Ishikawa (cell line): Measurements from ENCODE around the gene TNFRSF6B.

ENCODE experiments used
- CEBPB ChIP-seq: IDR thresholded peaks from 2 replicates; pipeline ENCODE4 v1.6.1; 2012
- CREB1 ChIP-seq: IDR thresholded peaks from 2 replicates; pipeline ENCODE4 v1.6.1; 2012; ENCODE audit warnings: low read depth
- EGR1 ChIP-seq: IDR thresholded peaks from 2 replicates; pipeline ENCODE4 v1.6.1; 2012
- EP300 ChIP-seq: IDR thresholded peaks from 2 replicates; pipeline ENCODE4 v1.6.1; 2012; ENCODE audit warnings: borderline replicate concordance
- FOXM1 ChIP-seq: IDR thresholded peaks from 2 replicates; pipeline ENCODE4 v1.6.1; 2012; ENCODE audit warnings: low read depth, borderline replicate concordance
- MAX ChIP-seq: IDR thresholded peaks from 2 replicates; pipeline ENCODE4 v1.6.1; 2012
- NFIC ChIP-seq: IDR thresholded peaks from 2 replicates; pipeline ENCODE4 v1.6.1; 2012
- RAD21 ChIP-seq: IDR thresholded peaks from 2 replicates; pipeline ENCODE4 v1.6.1; 2012; ENCODE audit warnings: low read depth
- TAF1 ChIP-seq: IDR thresholded peaks from 2 replicates; pipeline ENCODE4 v1.6.1; 2012; ENCODE audit warnings: low read depth, mild to moderate bottlenecking
- TCF12 ChIP-seq: IDR thresholded peaks from 2 replicates; pipeline ENCODE4 v1.6.1; 2012; ENCODE audit warnings: low read depth
- TEAD4 ChIP-seq: IDR thresholded peaks from 2 replicates; pipeline ENCODE4 v1.6.1; 2012
- YY1 ChIP-seq: IDR thresholded peaks from 2 replicates; pipeline ENCODE4 v1.6.1; 2012; ENCODE audit warnings: low read depth
- ZBTB7A ChIP-seq: IDR thresholded peaks from 2 replicates; pipeline ENCODE4 v1.6.1; 2012; ENCODE audit warnings: low read depth
- TF ChIP-seq, protein P1 (sequence below): IDR thresholded peaks from 2 replicates; pipeline ENCODE4 v1.6.1; 2012; ENCODE audit warnings: low read depth, mild to moderate bottlenecking
- TF ChIP-seq, protein P2 (sequence below): IDR thresholded peaks from 2 replicates; pipeline ENCODE4 v1.6.1; 2012

Gene TNFRSF6B

DNA sequence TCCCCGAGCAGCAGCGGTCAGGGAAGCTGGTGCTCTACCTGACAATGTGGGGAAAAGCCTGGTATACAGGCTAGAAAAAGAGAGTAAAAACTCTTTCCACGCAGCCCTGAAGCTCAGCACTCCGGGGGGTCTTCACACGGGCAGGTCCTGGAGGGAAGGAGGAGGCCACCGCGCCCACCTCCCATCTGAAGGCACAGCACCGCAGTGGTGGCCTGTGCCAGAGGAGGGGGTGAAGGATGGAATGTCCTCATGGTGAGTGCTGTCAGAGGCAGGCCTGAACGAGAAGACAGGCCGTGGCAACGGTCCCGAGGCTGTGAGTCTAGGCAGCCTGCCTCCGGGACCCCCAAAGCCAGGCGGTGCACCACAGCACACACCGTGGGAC is 49.0 kb downstream of the TNFRSF6B start:
- TF ChIP-seq ZBTB7A (no peak), EGR1 (no peak), CEBPB (no peak), FOXM1 (no peak), TAF1 (no peak), TEAD4 (no peak), NFIC (no peak), EP300 (no peak), YY1 (no peak), RAD21 (no peak), MAX (no peak), CREB1 (no peak), TCF12 (no peak)
- TF ChIP-seq, protein P1, sequence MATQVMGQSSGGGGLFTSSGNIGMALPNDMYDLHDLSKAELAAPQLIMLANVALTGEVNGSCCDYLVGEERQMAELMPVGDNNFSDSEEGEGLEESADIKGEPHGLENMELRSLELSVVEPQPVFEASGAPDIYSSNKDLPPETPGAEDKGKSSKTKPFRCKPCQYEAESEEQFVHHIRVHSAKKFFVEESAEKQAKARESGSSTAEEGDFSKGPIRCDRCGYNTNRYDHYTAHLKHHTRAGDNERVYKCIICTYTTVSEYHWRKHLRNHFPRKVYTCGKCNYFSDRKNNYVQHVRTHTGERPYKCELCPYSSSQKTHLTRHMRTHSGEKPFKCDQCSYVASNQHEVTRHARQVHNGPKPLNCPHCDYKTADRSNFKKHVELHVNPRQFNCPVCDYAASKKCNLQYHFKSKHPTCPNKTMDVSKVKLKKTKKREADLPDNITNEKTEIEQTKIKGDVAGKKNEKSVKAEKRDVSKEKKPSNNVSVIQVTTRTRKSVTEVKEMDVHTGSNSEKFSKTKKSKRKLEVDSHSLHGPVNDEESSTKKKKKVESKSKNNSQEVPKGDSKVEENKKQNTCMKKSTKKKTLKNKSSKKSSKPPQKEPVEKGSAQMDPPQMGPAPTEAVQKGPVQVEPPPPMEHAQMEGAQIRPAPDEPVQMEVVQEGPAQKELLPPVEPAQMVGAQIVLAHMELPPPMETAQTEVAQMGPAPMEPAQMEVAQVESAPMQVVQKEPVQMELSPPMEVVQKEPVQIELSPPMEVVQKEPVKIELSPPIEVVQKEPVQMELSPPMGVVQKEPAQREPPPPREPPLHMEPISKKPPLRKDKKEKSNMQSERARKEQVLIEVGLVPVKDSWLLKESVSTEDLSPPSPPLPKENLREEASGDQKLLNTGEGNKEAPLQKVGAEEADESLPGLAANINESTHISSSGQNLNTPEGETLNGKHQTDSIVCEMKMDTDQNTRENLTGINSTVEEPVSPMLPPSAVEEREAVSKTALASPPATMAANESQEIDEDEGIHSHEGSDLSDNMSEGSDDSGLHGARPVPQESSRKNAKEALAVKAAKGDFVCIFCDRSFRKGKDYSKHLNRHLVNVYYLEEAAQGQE = no peak
- TF ChIP-seq, protein P2, sequence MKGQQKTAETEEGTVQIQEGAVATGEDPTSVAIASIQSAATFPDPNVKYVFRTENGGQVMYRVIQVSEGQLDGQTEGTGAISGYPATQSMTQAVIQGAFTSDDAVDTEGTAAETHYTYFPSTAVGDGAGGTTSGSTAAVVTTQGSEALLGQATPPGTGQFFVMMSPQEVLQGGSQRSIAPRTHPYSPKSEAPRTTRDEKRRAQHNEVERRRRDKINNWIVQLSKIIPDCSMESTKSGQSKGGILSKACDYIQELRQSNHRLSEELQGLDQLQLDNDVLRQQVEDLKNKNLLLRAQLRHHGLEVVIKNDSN = no peak

DNA sequence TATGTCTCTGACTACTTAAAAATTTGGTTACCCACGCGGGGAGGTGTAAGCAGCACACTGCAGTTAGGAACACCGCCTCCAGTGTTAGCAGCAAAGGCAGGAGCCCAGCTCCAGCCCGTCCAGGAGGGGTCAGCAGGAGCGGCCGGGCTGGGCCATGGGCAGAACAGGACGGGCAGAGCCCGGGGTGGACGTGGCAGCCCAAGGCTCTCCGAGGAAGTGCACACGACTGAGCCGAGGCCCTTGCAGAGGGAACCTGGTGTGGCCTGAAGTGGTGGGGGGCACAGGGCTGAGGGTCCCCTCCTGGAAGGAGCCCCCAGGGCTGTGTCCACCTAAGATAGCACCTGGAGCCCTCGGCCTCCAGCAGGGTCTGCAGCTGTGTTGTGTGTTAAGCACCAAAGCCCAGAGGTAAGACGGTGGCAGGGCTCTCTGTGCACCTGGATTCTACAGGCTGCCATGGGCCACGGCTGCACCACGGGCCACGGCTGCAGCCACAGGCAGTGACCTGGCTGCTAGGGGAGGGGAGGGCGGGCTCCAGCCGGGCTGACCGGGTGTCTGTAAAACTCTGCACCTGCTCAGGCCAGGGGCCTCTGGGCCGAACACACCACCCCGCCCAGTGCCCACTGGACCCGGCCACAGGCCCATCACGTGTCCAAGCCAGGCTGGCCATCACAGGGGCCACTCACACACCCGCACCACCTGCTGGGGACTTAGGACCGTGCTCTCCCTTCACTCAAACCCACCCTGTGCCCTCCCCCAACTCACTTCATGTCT is 49.7 kb downstream of the TNFRSF6B start:
- TF ChIP-seq CREB1 (no peak), NFIC (no peak), MAX (no peak), EP300 (no peak), TAF1 (no peak)
- TF ChIP-seq, protein P1 = no peak
- TF ChIP-seq, protein P2 = no peak

GRCh38 chr20:63746751-63747315 is 50.4 kb downstream of the TNFRSF6B start:
- TF ChIP-seq, protein P2 = no peak
- TF ChIP-seq RAD21 (no peak), NFIC (no peak), CREB1 (no peak), TAF1 (no peak), CEBPB (no peak)

- TF ChIP-seq EGR1 (no peak), TCF12 (no peak), EP300 (no peak), CEBPB (no peak), TEAD4 (no peak), YY1 (no peak), CREB1 (no peak), RAD21 (no peak)
Measured at GRCh38 chr20:63747622-63748069, 51.2 kb downstream of the TNFRSF6B start.
